Stomach (tissue), 4 donors: ENCODE measurements around the gene LDLRAD3.

Experiments
- CTCF ChIP-seq, 7 experiments: fragments of 450-650 bp in 4 of 7; fragments of 200-600 bp in 3 of 7; sonication (generic) in 3 of 7; IDR thresholded peaks; one replicate each; pipeline ENCODE4 v1.5.1; 2016 to 2019; ENCODE audit warnings: antibody characterized with exemption in 7 of 7, control low read depth in 2 of 7, mild to moderate bottlenecking in 1 of 7
- EP300 ChIP-seq: sonication (generic); formaldehyde crosslinking; IDR thresholded peaks from one replicate; pipeline ENCODE4 v1.6.1; 2017; ENCODE audit warnings: antibody characterized with exemption
- POLR2A ChIP-seq, 4 donors: fragments of 450-650 bp; IDR thresholded peaks; one replicate each; pipeline ENCODE4 v1.6.1; 2016; ENCODE audit warnings: antibody characterized with exemption in 4 of 4, control low read depth in 2 of 4, mild to moderate bottlenecking in 1 of 4, moderate library complexity in 1 of 4
- POLR2AphosphoS5 ChIP-seq, 3 donors: sonication (generic); formaldehyde crosslinking; IDR thresholded peaks; one replicate each; pipeline ENCODE4 v1.6.1; 2016; ENCODE audit warnings: antibody characterized with exemption in 3 of 3

- TF ChIP-seq CTCF (IDR thresholded peaks at IDR 0.05) = no peak
- TF ChIP-seq POLR2AphosphoS5 (IDR thresholded peaks at IDR 0.05) = no peak
- TF ChIP-seq EP300 = no peak
- no peak for TF ChIP-seq POLR2A (IDR thresholded peaks at IDR 0.05)
Measured at GRCh38 chr11:36044636-36045035, 100.8 kb downstream of the LDLRAD3 start.
